Camera-type eye (tissue), 1 donor: Measurements from ENCODE around the gene ACTA1. TPM values are rescaled to one million over a fixed set of nuclear protein-coding genes. Genes with fewer than 3 reads are reported as not detected.

Experiments
- total RNA-seq: library from RNA; depleted of rRNA; stranded (reverse); fragments of >200 nt; gene quantifications from one replicate; pipeline ENCODE4 v1.2.3, GENCODE V29; 2014

ACTA1 gene
- total RNA-seq: 82.8 TPM

GRCh38 chr1:229434005-229434640, at the start of gene ACTA1:
ACTA1 (minus strand) TSS chr1:229434094; CDS start chr1:229433115, 979 bp downstream.

Other genes with a start within 250 kb of the ACTA1 start
- gene RAB4A, start 163.0 kb downstream of the ACTA1 start, total RNA-seq: 49.1 TPM
- gene CCSAP, start 91.0 kb downstream of the ACTA1 start, total RNA-seq: 42.7 TPM
- gene NUP133, start 74.2 kb upstream of the ACTA1 start, total RNA-seq: 59.9 TPM
- gene ABCB10, start 124.6 kb upstream of the ACTA1 start, total RNA-seq: 22.5 TPM
- gene TAF5L, start 192.0 kb upstream of the ACTA1 start, total RNA-seq: 13.8 TPM
- 13.5 TPM for gene URB2, start 192.2 kb upstream of the ACTA1 start, total RNA-seq